HG02588 (cell line): ENCODE measurements around the gene CLDND2.

Experiments
- ATAC-seq: cut with Tn5 transposase; IDR thresholded peaks from one replicate; pipeline ENCODE4 v1.9.1; 2021; ENCODE audit warnings: mild to moderate bottlenecking, moderate library complexity; ENCODE audit not compliant: unreplicated experiment

Gene CLDND2

DNA sequence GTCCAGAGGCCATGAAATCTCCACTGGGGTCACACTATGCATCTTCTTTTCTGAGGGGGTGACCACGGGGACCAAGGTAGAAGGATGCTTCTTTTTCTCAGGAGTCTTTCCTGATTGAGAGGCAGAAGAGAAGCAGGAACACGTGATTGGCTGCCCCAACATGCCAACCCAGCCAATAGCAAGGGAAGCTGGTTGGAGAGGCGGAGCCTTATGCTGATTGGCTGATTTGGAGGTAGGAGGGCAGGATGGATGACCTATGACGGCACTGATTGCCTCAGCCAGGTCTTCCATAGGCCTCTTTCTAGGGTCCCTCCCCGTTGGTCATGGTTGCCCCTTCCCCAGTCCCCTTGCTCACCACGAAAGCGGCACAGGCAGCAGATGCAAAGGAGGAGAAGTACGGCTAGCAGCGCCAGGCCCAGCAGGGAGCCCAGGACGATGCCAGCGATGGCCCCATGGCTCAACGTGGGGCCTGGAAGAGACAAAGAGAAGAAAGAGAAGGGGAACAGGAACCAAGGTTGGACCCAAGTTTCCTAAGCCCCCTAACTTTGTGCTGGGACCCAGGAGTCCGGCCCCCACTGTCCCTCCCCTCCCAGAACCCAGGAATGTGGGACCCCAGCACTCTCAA, 34.9 kb downstream of the CLDND2 start:
- ATAC-seq, result no peak

DNA sequence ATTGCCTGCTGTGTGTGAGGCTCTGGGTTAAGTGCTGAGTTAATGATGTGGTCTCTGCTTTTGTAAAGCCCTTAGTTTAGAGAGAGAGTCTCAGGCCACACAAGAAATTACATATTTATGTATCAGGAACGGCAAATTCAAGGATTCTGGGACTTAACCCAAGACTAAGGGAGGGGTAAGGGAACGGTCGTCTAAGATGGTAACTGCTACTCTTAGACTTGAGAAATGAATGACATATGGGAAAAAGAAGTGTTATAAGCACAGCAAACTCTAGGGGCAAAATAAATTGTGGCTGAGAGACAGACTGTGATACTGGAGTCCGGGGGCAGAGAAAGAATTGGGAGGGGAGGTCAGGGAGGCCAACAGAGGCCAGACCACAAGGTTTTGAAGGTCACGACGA, 37.1 kb downstream of the CLDND2 start:
- ATAC-seq, result no peak

DNA sequence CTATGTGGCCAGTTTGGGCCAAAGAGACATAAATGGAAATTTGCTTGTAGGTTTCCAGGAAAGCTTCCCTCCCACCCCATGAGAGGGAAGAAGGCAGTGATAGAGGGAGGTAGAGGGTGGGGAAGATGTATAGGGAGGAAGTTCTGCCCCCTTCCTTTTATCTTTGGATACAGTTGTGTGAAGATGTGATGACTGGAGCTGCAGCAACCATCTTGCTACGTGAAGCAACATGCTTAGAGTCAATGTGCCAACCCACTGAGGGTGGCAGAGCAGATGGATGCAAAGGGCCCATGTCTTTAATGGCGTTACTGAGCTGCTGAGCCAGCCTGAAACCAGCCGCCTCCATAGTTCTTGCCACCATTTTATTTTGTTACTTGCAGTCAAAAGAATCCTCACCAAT, 37.6 kb downstream of the CLDND2 start:
- no peak for ATAC-seq

DNA sequence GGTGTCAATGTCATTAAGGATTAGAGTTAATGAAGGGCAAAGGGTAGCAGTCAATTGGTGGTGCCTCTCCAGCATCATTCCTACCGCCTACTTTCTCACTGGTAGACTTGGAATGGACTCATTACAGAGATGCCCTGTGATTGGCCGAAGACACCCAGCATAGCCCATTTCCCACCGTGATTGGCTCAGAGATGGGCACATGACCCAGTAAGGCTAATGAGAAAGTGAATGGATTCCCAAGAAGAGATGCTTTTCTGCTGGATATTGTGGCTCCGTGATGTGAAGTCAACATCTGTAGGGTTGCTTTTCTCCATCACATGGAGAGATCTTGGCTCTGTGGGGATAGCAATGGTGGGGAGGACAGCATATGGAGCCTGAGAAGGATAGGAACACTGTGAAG, 38.4 kb downstream of the CLDND2 start:
- no peak for ATAC-seq

DNA sequence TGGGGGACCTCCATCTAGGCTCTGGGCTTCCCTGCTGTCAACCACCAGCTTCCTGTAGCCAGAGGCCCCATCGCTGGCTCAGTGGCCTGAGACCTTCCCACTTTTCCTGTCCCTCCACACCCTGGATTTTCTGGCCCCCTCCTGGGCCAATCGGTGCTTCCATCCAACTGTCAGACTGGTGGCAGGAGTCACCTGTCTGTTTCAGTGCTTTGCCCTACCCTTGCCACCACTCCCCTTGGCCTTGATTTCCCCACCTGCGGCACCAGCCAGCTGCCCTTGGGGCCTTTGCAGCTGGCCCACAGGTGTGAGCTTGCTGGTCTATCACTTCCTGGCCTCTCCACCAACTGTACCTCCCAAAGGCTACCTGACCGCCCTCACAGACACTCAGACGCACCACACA, 39.4 kb downstream of the CLDND2 start:
- ATAC-seq, result no peak

DNA sequence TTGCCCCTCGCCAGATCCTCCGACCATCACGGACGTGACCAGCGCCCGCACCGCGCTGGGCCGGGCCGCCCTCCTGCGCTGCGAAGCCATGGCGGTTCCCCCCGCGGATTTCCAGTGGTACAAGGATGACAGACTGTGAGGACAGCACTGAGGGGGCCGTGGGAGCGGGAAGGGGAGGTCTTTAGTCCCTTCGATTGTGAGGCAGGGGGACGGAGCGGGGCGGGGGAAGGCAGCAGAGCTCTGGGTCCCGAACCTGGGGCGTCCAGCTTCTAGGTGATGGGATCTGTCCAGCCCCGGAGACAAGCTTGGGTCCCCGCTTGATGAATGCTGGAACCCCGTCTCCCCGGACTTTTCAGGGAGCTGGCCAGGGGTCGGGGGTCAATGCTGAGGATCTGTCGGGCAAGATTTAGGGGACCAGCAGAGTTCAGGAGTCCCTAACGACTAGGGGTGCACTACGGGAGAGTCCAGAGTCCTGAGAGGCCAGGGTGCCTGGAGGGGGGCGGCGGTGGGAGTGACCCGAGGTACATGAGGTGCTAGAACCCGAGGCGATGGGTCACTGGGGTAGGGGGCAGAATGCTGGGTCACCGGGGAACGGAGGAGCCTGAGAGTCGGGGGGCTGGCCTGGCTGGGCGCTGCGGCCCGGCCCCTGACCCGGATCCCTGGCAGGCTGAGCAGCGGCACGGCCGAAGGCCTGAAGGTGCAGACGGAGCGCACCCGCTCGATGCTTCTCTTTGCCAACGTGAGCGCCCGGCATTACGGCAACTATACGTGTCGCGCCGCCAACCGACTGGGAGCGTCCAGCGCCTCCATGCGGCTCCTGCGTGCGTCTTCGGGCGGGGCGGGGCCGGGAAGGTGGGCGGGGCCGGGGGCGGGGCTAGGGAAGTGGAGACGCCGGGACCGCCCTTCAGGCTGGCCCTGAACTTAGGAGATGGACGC, 41.5 kb downstream of the CLDND2 start:
- no peak for ATAC-seq

DNA sequence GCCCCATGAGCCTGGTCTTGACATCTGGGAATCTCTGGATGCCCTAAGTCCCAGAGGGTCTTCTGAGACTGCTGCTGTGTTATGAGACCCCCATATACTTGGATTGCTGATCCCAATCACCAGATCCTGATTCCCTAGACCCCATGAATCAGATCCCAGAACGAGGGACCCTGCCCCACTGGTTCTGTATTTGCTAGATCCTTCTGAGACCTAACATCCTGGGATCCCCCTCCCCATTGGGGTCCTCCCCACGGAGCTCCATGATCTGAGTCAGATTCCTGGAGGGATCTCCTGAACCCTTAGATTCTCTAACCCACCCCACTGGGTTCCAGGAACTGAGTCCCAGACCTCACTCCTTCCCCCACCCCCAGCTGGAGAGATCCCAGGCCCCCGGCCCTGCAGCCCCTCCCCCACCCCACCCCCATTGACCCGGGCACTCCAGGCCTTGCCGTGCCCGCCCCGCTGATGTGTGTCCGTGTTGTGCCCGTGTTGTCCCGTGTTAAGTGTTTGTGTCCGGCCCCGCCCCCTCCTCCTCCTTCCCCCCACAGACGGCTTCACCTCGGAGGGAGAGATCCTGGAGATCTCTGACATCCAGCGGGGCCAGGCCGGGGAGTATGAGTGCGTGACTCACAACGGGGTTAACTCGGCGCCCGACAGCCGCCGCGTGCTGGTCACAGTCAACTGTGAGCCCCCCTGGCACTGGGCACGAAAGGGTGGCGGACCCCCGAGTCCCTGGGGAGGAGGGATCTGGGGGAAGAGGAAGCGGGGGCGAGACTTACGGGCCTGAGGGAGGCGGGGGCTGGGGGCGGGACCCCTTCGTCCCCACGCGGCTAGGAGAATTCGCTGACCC, 42.4 kb downstream of the CLDND2 start:
- no peak for ATAC-seq

DNA sequence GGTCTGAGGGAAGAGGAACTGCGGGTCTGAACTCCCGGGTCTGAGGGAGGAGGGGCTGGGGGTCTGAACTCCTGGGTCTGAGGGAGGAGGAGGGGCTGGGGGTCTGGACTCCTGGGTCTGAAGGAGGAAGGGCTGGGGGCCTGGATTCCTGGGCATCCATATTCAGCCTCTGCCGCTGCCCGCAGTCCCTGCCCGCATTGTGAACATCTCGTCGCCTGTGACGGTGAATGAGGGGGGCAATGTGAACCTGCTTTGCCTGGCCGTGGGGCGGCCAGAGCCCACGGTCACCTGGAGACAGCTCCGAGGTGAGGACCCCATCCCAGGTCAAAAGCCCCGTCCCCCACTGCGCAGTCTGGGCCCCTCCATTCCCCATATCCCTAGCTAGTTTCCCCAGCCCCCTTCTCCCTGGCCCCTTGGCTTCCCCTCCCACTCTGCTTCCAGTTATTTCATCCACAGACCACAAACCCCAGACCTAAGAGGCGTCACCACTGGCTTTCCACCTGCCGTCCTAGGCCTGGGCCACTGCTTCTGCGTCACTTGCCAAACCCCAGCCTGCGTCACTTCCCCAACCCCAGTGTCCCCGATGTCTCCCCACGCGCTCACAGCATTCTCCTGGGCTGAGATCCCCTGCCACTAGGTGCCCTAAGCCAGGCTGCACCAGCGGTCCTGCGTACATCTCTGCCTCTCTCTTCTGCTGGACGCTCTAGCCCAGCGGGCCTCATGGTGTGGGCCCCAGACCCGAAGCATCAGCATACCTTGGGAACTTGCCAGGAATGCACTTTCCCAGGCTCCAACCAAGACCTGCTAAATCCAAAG, 43.4 kb downstream of the CLDND2 start:
- ATAC-seq, result no peak

DNA sequence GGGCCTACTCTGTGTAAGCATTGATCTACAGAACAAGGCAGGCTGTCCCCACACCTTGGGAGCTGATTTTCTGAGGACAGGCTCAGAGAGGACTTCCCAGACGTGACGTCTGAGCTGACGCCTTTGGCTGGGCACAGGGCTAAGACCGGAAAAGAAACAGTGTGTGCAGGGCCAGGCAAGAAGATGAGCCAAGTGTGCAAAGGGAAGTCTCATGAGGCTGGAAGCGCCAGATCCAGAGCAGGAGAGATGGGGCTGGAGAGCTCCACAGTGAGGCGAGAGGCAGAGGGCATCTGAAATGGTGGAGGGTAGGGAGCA, 44.7 kb downstream of the CLDND2 start:
- no peak for ATAC-seq

DNA sequence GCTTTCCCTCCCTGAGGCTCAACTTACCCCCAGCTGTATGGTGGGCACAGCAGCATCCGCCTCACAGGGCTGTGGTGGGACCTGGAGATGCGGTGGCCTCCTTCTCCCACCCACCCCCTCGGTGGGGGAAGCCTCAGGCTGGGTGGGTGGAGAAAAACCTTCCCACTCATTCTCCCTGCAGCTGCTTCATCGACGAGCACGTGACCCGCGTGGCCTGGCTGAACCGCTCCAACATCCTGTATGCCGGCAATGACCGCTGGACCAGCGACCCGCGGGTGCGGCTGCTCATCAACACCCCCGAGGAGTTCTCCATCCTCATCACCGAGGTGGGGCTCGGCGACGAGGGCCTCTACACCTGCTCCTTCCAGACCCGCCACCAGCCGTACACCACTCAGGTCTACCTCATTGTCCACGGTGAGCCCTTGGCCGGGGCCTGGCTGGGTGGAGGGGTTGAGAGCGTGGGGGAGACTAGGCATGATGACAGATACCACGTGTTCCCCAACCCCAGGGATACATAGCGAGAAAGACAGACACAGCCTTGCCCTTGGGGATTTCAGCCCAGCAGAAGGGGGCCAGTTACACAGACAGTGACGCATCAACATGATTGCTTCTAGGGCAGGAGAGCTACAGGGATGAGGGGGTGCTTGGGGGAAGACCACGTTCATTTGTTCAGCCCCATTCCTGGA, 45.2 kb downstream of the CLDND2 start:
- no peak for ATAC-seq

DNA sequence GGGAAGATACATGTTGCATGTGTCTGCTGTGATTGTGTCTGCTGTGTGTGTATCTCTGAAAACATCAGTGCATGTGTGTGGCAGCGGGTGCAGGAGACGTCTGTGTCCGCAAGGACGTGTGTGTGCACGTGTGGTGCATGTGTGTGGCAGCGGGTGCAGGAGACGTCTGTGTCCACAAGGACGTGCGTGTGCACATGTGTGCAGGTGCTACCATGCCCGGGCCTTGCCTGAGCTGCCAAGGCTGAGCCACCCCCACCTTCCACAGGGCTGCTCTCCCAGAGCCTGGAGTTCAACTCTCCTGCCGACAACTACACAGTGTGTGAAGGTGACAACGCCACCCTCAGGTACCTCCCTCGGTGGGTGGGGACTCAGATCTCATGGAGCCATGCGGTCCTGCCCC, 47.0 kb downstream of the CLDND2 start:
- no peak for ATAC-seq

DNA sequence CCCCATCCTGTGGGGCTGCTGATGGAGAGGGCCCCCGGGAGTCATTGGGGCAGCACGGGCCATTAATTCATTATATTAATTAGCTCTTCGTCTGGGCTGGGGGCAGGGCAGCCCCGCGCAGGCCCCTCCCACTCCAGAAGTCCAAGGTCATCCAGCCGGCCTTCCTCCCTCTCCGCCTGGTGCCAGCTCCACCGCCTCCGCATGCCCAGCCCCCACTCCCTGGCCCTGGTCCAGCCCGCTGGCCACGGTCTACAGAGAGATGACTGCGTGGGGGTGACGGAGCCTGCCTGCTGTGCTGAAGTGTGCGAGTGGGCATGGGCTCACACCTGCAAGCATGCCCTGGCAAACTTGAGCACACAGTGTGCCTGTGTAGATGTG, 48.5 kb downstream of the CLDND2 start:
- ATAC-seq, result no peak

DNA sequence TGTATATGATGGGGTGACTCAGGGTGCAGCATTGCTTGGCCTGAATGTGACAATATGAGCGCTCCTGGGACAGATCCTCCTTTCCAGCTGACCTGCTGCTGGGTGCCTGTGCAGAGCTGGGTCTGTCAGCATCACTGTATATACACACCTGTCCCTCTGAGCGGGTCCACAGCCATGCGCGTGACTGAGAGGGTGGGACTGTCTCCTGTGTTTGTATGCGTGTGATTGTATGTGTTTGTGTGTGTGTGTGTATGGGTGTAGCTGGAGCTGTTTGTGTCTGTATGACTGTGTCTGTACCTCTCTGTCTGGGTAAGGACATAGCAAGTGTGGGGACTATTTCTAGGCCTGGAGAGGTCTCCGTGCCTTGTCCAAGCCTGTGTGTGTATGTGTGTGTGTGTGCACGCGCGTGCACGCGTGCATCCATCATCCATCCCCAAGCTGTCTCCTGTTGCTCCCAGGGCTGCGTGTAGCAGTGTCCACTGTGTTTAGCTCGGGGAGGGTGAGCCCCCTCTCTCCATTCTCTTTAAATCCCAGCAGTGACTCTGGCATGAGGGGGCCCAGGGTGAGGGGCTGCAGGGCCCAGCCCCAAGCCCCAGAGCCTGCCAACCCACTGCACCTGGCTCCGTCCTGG, 49.0 kb downstream of the CLDND2 start:
- no peak for ATAC-seq

DNA sequence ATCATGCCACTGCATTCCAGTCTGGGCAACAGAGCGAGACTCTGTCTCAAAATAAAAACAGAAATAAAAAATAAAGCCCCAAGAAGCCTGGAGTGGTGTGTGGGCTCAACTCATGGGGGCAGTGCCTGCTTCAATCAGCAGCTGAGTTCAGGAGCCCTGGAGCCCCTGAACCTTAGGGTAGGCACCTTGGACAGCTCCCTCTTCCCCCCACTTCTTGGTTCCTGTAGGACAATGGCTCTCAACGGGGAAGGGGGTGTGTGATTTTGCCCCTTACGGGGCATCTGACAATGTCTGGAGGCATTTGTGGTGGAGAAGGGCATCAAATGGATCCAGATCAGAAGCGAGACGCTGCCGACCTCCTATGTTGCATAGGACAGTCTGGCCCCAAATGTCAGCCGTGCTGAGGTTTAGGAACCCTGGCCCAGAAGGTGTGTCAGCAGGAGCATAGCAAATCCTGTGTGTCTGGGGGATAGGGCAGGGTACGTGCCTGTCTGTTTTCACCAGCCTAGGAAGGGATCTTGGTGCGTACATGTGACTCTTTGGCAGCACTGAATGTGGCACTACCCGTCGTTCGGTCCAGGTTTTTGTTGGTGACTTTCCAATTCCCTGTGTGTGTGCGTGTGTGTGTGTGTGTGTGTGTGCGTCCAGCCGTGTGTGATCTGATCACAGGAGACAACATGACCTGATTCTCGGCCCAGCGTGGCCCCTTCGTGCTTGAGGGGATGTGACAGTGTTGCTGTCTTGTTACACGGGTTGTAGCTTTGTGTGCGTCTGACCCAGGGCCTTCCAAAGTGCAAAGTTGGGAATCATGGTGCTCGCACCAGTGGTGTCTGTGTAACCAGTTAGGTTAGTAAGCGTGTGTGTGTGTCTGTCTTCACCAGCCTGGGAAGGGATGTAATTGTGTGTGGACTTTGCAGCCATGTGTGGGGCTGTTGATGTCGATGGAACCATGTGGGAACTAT, 49.8 kb downstream of the CLDND2 start:
- no peak for ATAC-seq

DNA sequence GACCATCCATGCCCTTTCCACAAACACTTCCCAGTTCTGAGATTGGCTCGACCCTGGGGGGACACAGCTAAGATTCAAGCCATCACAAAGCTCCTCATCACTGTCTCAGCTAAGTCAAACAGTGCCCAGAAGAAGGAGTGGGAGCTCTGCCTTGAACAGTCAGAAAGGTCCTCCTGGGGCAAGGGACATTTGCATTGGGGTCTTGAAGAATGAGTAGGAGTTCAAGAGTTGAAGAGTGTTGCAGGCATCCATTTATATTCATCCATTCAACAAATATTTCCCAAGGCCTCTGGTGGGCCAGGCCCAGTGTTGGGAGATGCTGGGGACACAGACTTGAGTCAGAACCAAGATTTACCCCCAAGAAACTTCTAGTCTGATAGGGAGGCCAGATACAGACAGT, 50.8 kb downstream of the CLDND2 start:
- no peak for ATAC-seq

DNA sequence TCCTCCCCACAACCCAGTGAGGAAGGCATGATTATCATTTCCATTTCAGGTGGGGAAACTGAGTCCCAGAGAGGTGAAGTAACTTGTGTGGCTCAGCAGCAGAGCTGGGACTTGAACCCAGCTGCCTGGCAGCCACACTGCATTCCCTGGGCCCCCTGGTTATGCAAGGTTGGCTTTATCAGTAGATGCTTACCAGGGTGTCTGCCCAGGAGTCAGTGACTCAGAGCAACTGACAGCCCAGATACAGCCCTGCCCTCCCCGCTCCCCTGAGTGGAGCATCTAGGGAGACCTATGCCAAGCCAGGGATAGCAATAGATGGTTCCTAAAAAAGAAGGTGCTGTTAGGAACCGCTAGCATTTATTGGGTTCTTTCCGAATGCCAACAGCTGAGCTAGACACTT, 51.4 kb downstream of the CLDND2 start:
- ATAC-seq, result no peak
